Activated B cell treated with CpG ODN at 0.5 μM for 24 hours (primary cell): ENCODE measurements around the gene OTX1. TPM values are rescaled to one million over a fixed set of nuclear protein-coding genes. Genes with fewer than 3 reads are reported as not detected.

Experiments used
- ATAC-seq: fragments of 200-7000 bp; cut with Tn5 transposase; one replicate; pipeline ENCODE4 v1.10.0; 2021; ENCODE audit warnings: low read depth, mild to moderate bottlenecking, moderate library complexity
- CTCF ChIA-PET: fragments of 350-600 bp; sonication (Branson Sonifier 250); formaldehyde crosslinking; loops from one replicate; lab custom pipeline; 2021; ENCODE audit warnings: antibody characterized with exemption; lab: Charles Lee
- POLR2A ChIA-PET: fragments of 350-600 bp; sonication (Branson Sonifier 250); formaldehyde crosslinking; loops from one replicate; lab custom pipeline; 2021; ENCODE audit warnings: antibody characterized with exemption; lab: Charles Lee
- DNase-seq: peaks from one replicate; pipeline ENCODE4 v3.0.0; 2022
- H3K27ac Mint-ChIP-seq: one replicate; pipeline ENCODE4 v1.8.0; 2020; ENCODE audit warnings: mixed read lengths
- H3K27me3 Mint-ChIP-seq: one replicate; pipeline ENCODE4 v1.8.0; 2021; ENCODE audit warnings: mixed read lengths
- H3K36me3 Mint-ChIP-seq: one replicate; pipeline ENCODE4 v1.8.0; 2021; ENCODE audit warnings: low read depth, mixed read lengths
- H3K4me1 Mint-ChIP-seq: one replicate; pipeline ENCODE4 v1.8.0; 2021; ENCODE audit warnings: mixed read lengths
- H3K4me3 Mint-ChIP-seq: one replicate; pipeline ENCODE4 v1.8.0; 2020; ENCODE audit warnings: mild to moderate bottlenecking, mixed read lengths
- H3K9me3 Mint-ChIP-seq: one replicate; pipeline ENCODE4 v1.8.0; 2020; ENCODE audit warnings: mixed read lengths
- CTCF ChIP-seq: fragments of 200-600 bp; IDR thresholded peaks from one replicate; pipeline ENCODE4 v1.8.0; 2022; ENCODE audit warnings: antibody characterized with exemption, mild to moderate bottlenecking
- intact Hi-C: fragments of 100-400 bp; cut with micrococcal nuclease; formaldehyde crosslinking; loops from one replicate; pipeline ENCODE4 v1.15.1; 2024
- total RNA-seq: library from RNA; stranded (reverse); gene quantifications from 2 replicates; pipeline ENCODE4 v1.2.3, GENCODE V29; 2022

Gene OTX1
- total RNA-seq, 1 donor from 2014 or later = not detected

DNA sequence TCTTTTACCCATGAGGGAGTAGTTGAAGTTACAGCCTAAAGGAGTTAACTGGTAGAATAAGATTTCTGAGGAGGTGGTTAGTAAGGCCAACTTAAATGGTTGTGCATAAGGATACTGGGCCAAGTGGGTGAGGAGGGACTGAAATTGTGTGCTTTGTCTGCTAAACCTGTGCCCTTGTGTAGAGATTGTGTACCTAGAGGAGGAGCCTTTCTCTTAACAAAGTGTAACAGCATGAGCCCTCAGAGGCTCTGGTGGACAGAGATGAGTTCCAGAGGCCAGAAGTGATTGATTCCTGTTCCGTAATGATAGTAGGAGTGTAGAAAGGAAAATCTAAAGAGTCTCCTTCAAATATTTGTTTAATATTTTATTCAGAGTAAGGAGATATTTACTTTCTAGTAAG lies 42.9 kb downstream of the OTX1 start:
- no peaks in the 10 kb centered on the region for H3K9me3 Mint-ChIP-seq
- intact Hi-C loops = no loop called here
- no peak for ATAC-seq

GRCh38 chr2:63096491-63096890 lies 45.9 kb downstream of the OTX1 start:
- Mint-ChIP-seq H3K9me3 (no peaks in the 10 kb centered on the region), H3K4me3 (no peak overlapping the region), H3K27ac (no peak overlapping the region), H3K27me3 (peaks cover 10% of the 10 kb centered on the region), H3K4me1 (no peaks in the 10 kb centered on the region), H3K36me3 (no peaks in the 10 kb centered on the region)
- DNase-seq = no peak
- TF ChIP-seq CTCF = no peak
- no peak for ATAC-seq
- POLR2A ChIA-PET = no interaction called here
- intact Hi-C loops = no loop called here
- CTCF ChIA-PET = no interaction called here

More for the DNA sequence above, 42.9 kb downstream of the OTX1 start:
- no peaks in the 10 kb centered on the region for H3K36me3 Mint-ChIP-seq
- no peaks in the 10 kb centered on the region for H3K4me1 Mint-ChIP-seq
- H3K27ac Mint-ChIP-seq = no peak overlapping the region
- POLR2A ChIA-PET = no interaction called here
- peaks cover 14% of the 10 kb centered on the region for H3K27me3 Mint-ChIP-seq
- DNase-seq = no peak
- no peak for TF ChIP-seq CTCF
- H3K4me3 Mint-ChIP-seq = no peak overlapping the region
- CTCF ChIA-PET = no interaction called here

GRCh38 chr2:63099032-63099431 lies 48.4 kb downstream of the OTX1 start:
- H3K4me3 Mint-ChIP-seq = no peak overlapping the region
- CTCF ChIA-PET = no interaction called here
- no peaks in the 10 kb centered on the region for H3K4me1 Mint-ChIP-seq
- H3K9me3 Mint-ChIP-seq = peaks cover 13% of the 10 kb centered on the region
- H3K27ac Mint-ChIP-seq = no peak overlapping the region
- TF ChIP-seq CTCF = no peak
- H3K27me3 Mint-ChIP-seq = peaks cover 9% of the 10 kb centered on the region
- intact Hi-C loops = no loop called here
- DNase-seq (no peak), ATAC-seq (no peak)
- no peaks in the 10 kb centered on the region for H3K36me3 Mint-ChIP-seq
- POLR2A ChIA-PET = no interaction called here

DNA sequence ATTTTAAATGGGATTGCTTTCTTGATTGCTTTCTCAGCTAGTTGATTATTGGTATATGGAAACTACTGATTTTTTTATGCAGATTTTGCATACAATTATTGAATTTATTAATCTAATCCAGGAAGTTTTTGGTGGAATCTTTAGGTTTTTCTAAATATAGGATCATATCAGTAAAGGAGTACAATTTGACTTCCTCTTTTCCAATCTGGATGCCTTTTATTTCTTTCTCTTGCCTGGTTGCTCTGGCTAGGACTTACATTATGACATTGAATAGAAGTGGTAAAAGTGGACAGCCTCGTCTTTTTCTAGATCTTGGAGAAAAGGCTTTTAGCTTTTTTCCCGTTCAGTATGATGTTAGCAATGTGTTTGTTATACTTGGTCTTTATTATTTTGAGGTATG lies 51.3 kb downstream of the OTX1 start:
- no peaks in the 10 kb centered on the region for H3K4me1 Mint-ChIP-seq
- H3K27ac Mint-ChIP-seq = no peak overlapping the region
- CTCF ChIA-PET = no interaction called here

GRCh38 chr2:63104482-63104881 lies 53.9 kb downstream of the OTX1 start:
- no peak for DNase-seq
- peaks cover 9% of the 10 kb centered on the region for H3K27me3 Mint-ChIP-seq
- ChIA-PET POLR2A (interaction anchor here (0.7 kb wide), 1 partner anchor 74 kb away, joined by 4 read pairs; no protein-coding TSS in a partner anchor), CTCF (interaction anchor here (0.5 kb wide), 1 partner anchor 37 kb away, joined by 3 read pairs; no protein-coding TSS in a partner anchor)
- no peaks in the 10 kb centered on the region for H3K4me1 Mint-ChIP-seq
- ATAC-seq = no peak
- intact Hi-C loops = no loop called here
- no peak for TF ChIP-seq CTCF
- H3K36me3 Mint-ChIP-seq = no peaks in the 10 kb centered on the region
- no peak overlapping the region for H3K27ac Mint-ChIP-seq
- peaks cover 30% of the 10 kb centered on the region for H3K9me3 Mint-ChIP-seq
- no peak overlapping the region for H3K4me3 Mint-ChIP-seq

More for the DNA sequence above, 51.3 kb downstream of the OTX1 start:
- H3K4me3 Mint-ChIP-seq = no peak overlapping the region
- no peak for DNase-seq
- intact Hi-C loops = no loop called here
- H3K36me3 Mint-ChIP-seq = no peaks in the 10 kb centered on the region
- no peak for ATAC-seq
- peaks cover 9% of the 10 kb centered on the region for H3K27me3 Mint-ChIP-seq
- H3K9me3 Mint-ChIP-seq = peaks cover 30% of the 10 kb centered on the region
- TF ChIP-seq CTCF = no peak
- POLR2A ChIA-PET = no interaction called here
